ENCODE measurements around the gene GRAMD2A. TPM values are rescaled to one million over a fixed set of nuclear protein-coding genes. Genes with fewer than 3 reads are reported as not detected.
"Not testable (repeated sequence)": the region's sequence is repeated elsewhere in the genome, so short reads cannot be mapped to it uniquely, and the experiment has no call there.

GRAMD2A gene
- polyA plus RNA-seq, 1 donor = 2.5 TPM

GRCh38 chr15:72184165-72184811 is 13.3 kb downstream of the GRAMD2A start:
- DNase-seq (ENCODE audit: low read depth) = no peak

GRCh38 chr15:72183781-72184164 is 13.8 kb downstream of the GRAMD2A start:
- no peak for DNase-seq (ENCODE audit: low read depth)

GRCh38 chr15:72182673-72183072 is 14.9 kb downstream of the GRAMD2A start:
- no peak for DNase-seq (ENCODE audit: low read depth)

GRCh38 chr15:72182244-72182643 is 15.3 kb downstream of the GRAMD2A start:
- DNase-seq (ENCODE audit: low read depth) = no peak

DNA sequence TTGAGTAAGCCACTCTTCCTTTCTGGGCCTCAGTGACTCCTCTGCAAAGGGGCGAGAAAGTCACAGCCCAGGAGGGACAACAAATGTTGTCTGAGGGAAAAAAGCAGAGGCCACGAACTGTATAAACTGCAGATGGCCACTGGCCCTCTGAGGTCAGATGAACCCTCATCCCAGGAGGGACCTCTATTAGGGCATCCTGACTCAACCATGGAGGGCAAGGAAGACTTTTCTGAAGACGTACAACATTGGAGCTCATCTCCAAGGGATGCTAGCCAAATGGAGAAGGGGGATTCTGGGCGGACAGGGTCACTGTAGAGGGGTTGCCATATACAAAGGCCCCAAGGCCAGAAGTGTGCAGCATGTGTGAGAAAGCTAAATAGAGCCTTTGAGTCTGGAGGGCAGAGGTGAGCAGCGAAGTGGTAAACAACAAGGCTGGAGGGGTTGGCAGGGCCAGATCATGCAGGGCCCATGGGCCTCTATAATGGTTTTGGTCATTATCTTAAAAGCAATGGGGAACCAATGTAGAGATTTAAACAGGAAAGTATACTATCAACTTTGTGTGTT is 16.7 kb downstream of the GRAMD2A start:
- DNase-seq (ENCODE audit: low read depth) = no peak

DNA sequence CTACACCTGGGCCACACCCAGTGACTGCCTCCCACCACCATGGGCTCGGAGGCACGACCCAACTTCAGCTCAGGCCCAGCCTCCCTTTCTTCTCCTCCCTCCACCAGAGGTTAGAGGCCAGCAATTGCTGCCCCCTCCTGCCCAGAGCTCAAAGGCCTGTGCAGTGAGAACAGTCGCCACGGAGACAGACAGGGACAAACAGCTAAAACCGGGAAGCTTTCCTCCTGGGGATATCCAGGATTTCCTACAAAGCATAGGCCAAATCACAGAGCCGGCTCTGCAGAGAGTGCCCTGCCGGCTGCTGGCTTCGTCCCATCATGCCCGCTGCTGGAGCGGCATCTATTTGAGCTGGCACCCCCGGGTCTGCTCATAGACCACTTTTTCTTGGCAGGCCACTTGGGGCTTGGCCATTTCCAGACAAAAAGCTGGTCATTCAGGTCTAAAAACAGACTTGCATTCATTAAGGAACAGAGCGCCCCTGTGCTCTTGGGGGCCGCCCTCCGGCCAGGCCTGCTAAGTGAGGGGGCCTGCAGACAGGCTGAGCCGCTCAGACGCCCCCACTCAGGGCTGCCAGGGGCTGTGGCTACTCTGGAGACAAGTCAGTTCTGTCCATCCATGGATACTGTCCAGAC is 17.5 kb downstream of the GRAMD2A start:
- no peak for DNase-seq (ENCODE audit: low read depth)

DNA sequence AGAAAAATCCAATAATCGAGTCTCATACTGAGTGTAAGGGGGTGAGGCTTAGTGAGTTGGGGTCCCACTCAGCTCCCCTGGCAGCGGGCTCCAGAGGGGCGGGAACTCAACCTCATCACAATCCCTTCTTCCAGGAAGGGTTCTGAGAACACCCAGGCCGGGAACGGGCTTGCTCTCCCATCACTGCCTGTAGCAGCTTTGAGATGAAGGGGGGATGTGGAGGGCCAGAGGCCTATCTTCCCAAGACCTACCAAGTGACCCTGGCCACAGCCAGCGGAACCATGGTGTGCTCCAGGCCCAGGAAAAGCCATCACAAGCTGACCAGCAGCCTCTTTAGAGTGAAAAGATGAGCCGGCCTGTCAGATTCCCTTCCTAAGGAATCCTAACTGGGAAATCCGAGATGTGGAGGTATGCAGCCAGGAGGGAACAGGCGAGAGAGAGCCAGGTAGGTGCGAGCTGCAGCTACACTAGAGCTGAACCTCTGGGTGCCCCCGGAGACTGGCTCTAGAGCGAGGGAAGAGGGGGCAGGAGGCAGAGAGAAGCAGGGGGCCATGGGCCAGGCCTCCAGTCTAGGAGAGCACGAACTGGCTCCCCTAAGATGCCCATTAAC is 18.5 kb downstream of the GRAMD2A start:
- DNase-seq (ENCODE audit: low read depth) = no peak

DNA sequence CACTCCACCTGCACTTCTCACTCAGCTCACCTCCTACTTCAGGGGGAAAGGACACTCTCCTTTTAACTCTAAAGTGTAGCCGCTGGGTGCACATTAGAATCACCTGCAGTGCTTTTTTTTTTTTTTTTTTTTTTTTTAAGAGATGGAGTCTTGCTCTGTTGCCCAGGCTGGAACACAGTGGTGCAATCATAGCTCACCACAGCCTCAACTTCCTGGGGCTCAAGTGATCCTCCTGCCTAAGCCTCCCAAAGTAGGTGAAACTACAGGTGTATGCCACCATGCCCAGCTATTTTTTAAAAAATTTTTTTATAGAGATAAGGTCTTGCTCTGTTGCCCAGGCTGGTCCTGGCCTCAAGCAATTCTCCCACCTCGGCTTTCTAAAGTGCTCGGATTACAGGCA is 20.8 kb downstream of the GRAMD2A start:
- no peak for DNase-seq (ENCODE audit: low read depth)

DNA sequence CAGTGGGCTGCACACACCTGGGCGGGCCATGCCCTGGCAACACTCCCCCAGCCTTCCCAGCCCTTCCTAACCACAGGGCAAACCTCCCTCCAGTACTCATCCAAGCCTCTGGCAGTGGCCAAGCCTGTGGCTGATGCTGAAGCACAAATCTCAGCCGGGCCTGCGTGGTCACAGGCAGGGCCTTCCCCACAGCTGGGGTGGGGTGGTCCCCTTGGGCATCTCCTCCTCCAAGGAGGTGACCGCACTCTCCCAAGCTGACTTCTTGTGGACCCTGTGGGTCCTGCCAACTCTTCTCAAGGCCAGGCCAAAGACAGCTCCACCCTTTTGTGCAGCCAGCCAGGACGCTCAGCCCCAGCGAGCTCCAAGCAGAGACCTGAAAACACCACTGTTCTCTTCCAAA is 21.4 kb downstream of the GRAMD2A start:
- DNase-seq (ENCODE audit: low read depth) = no peak

- no peak for DNase-seq (ENCODE audit: low read depth)
These were observed 22.2 kb downstream of the GRAMD2A start for GRCh38 chr15:72175186-72176044.

- no peak for DNase-seq (ENCODE audit: low read depth)
These were observed 22.9 kb downstream of the GRAMD2A start for GRCh38 chr15:72174551-72175165.

GRCh38 chr15:72173864-72174550 is 23.6 kb downstream of the GRAMD2A start:
- no peak for DNase-seq (ENCODE audit: low read depth)

- DNase-seq (ENCODE audit: low read depth) = no peak
These were observed 24.2 kb downstream of the GRAMD2A start for GRCh38 chr15:72173401-72173800.

GRCh38 chr15:72172796-72173195 is 24.8 kb downstream of the GRAMD2A start:
- no peak for DNase-seq (ENCODE audit: low read depth)

GRCh38 chr15:72171978-72172377 is 25.6 kb downstream of the GRAMD2A start:
- not testable (repeated sequence) for DNase-seq (ENCODE audit: low read depth)

DNA sequence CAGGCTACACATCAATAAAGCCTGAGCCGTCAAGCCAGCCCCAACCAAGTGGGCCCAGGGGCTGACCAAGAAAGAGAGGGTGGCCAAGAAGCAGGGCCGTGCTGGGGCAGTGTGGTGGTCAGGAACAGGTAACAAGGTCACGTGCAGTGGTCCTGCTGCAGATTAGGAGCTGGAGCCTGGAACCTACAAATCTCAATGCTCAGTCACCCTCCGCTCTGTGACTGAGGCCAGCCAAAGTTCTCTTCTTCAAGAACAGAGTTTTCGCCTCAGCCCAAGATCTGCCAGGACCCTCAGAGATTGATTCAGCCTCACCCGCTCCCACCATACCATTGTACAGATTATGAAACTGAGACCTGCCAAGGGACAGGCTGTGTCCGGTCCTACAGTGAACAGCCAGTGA is 26.9 kb downstream of the GRAMD2A start:
- no peak for DNase-seq (ENCODE audit: low read depth)

DNA sequence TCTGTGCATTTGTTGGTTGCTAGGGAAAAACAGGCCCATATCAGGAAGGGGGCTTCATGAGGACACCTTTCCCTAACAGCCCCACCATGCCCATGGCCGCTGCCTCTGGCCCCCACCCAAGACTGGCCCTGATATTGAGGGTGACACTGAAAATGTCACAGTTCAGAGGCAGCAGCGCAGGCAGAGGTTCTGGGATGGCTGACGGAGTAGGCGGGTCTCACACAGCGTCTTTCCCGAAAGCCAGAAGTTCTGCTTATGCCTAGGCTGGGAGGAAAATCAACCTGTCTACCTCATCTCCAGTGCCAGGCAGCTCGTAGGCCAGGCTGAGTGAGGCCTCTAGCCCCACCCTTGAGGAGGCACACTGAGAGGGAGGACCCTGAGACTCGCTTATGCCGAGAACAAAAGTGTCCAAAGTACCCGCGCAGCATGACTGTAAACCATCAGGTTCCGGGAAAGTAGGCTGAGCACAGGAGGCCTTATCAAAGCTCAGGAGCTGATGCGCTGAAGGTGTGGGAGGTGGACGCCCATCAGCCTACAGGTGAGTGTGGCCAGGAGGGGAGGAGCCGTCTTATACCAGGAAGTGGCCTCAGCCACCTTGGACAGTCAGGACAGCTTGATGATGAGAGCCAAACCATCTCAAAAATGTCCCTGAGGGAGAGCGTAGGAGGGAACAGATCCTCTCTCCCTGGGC is 27.5 kb downstream of the GRAMD2A start:
- no peak for DNase-seq (ENCODE audit: low read depth)

DNA sequence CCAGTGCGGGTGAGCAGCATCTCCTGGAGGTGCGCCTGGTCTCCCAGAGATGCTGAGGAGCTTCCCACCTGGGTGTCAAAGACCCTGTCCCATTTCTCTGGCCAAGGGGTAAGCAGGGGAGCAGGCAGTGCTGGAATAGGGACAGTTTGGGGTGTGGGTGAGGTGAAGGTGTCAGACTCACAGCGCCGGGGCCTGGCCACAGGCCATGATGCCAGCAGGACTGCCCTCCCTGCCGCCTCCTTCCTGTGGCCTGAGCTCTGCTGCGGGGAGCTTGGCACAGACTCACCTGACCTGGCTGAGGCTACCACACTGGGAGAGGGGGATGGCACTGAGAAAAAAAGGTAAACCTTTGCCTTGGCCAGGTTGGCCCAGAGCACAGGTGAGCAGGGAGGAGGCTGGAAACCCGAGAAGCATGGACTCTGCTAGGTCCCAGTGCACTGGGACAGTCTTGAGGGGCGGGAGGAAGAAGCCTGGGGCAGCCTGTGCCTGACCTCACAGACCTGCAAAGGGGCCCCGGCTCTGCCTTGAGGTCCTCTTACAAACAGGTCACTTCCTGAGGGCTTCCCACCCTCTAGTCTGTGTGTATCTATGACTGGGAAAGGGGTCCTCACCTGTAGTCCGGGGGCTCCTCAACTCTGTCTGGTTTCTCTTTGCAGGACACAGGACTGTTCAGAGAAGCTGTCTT is 28.2 kb downstream of the GRAMD2A start:
- DNase-seq (ENCODE audit: low read depth) = no peak

- no peak for DNase-seq (ENCODE audit: low read depth)
These were observed 28.8 kb downstream of the GRAMD2A start for GRCh38 chr15:72168808-72169190.
